ENCODE measurements around the gene FBXL17.
"Not testable (repeated sequence)": the region's sequence is repeated elsewhere in the genome, so short reads cannot be mapped to it uniquely, and the experiment has no call there.

FBXL17 gene

DNA sequence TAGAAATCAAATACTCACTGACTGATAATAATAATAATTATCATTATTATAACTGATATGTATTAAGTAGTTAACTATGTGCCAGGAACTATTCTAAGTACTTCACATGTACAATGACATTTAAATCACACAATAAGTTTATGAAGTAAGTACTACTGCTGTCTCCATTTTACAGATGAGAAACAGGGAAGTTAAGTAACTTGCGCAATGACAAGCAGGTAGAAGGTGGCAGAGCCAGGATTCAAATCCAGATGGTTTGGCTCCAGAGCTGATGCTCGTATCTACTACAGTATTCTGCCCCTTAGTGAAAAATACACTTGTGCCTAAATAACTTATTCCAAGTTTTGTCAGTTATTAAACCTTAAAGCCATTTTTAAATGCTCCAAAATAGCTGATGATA is 217.3 kb downstream of the FBXL17 start:
- no peak for DNase-seq (ENCODE audit: low read depth in 2 of 2)

DNA sequence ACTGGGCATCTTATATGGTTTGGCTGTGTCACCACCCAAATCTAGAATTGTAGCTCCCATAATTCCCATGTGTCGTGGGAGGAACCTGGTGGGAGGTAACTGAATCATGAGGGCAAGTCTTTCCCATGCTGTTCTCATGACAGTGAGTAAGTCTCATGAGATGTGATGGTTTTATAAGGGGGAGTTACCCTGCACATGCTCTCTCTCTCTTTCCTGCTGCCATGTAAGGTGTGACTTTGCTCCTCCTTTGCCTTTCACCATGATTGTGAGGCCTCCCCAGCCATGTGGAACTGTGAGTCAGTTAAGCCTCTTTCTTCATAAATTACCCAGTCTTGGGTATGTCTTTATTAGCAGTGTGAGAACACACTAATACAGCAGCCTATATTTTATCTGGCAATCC is 229.0 kb downstream of the FBXL17 start:
- DNase-seq (ENCODE audit: low read depth in 2 of 2) = not testable (repeated sequence)

DNA sequence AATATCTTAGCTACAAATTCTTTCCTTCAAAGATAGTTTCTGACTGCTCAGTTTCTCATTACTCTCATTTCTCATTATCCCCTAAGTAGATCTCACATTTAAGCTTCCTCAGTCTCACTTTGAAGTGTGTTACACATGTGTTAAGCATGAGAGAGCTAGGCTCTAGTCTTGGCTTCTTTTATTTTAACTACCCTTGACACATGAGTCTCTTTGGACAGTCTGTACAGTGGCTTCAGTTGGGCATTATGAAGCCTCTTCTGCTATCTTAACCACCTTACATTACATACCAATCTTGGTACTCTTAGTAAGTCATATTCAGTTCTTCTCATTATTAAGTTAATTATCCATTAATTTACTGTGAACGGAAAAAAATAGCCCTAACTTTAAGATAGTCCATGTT is 232.5 kb downstream of the FBXL17 start:
- no peak for DNase-seq (ENCODE audit: low read depth in 2 of 2)

DNA sequence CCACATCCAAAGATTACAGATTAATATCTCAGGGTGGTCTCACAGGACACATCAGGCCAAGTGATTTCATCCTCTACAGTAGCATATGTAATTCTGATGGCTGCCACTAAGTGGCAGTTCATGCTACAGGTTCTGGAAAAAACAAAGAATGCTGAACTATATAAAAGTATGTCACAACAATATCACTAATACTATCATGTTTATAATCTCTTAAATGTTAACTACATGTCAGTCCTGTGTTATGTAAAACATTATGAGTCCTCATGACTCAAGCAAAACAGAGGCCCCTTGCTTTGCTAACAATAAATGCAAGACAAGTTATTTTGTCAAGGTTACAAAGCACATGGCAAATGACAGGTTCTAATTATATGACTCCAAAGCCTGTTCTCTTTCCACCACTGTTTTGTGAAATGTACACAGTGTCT is 233.2 kb downstream of the FBXL17 start:
- no peak for DNase-seq (ENCODE audit: low read depth in 2 of 2)

DNA sequence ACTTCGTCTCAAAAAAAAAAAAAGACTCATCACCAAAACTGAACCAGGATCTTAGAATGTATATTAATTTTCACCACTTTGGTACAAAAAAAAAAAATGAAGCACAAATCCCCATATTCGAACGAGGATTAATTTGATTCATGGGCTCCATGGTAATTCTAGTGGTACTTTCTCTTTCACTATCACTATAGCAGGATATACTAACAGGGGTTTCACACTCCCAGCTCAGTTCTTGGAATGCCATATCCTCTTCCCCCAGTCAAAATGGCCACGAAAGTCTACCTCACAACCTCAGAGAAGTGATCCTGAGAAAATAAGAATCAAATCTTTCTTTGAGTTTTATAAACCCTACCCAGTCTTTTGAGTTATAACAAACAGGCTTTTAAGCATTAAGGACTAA is 235.7 kb downstream of the FBXL17 start:
- DNase-seq (ENCODE audit: low read depth in 2 of 2) = no peak

DNA sequence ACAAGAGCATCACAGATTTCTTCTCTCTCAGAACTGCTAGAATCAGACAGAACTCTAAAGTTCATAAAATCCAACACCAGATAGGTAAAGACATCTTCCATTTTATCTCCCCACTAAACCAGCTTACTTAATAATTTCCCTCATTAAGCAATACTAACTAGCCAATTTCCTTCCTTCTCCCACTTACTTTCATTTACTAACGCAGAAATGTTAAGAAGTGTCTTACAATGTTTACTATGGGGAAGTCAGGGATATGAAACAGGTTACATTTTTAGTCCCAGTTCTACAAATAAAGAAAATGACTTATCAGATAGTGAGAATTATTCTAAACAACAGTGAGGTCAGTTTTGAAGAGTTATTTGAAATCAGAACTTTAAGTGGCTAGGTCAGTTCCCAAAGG is 236.5 kb downstream of the FBXL17 start:
- no peak for DNase-seq (ENCODE audit: low read depth in 2 of 2)

DNA sequence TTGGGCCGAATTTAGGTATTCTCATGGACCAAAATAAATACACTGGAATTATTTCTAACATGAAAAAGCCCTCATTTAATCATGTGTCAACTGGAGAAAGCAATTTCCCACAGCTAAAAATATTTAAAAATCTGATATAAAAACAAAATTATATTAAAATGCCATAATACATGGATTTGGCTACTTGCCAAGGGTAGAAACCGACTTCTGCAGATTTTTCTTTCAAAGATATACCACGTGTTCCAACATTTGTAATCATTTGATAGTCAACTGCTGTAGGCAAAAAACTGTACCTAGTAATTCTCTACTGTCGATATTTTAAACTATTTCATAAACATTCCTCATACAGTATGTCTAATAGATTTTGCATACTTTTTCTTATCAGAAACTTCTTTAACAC is 237.6 kb downstream of the FBXL17 start:
- no peak for DNase-seq (ENCODE audit: low read depth in 2 of 2)

DNA sequence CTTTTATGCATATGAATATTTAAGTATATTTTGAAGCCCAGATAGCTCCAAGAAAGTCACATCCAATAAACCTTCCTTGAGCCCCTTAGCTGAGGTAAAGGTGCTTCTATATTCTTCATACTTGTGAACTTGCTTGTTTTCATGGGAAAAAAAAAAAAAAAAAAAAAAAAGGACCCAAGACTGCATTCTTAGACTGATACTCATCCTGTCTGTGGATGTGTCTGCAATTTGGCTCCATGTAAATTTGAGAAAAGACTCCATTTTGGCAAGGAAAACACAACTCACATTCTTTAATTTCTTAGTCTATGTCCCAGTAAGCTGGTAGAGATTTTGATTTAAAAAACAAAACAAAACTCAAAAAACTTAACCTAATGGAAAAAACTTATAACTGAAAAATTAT is 238.3 kb downstream of the FBXL17 start:
- DNase-seq (ENCODE audit: low read depth in 2 of 2) = peak; percentile 18 to 24

DNA sequence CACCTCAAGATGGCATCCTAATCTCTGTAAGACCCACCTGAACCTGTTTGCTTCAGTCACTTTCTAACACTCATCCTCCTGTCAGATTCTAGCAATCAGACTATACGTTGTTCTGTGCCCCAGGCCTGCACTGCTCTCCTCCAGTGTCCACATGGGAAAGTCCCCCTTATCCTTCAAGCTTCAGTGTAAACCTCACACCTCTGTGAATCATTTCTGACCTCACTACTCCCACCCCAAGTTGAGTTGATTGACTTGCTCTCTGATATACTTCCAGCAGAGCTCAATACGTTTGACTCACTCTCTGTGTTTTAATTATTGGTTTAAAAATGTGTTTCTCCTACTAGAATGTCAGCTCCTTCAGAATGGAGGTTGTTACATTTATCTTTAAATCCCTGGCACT is 240.2 kb downstream of the FBXL17 start:
- DNase-seq (ENCODE audit: low read depth in 2 of 2) = no peak

DNA sequence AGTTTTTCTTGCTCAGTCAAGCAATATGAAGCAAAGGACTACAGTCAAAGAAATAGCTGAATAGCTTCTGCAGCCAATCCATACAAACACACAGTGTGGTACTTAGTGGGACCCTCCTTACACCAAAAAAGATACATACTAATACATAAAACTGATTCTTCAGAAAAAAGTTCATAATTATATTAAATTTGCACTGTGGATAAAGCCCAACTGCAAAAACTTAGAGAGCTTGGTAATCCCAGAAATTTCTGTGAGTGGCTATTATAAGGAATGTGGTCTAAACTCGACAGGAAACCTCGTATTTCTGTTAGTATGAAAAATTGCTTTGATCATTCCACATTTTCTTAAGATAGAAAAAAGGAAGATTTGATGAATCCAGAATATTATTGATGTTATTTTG is 245.4 kb downstream of the FBXL17 start:
- no peak for DNase-seq (ENCODE audit: low read depth in 2 of 2)

DNA sequence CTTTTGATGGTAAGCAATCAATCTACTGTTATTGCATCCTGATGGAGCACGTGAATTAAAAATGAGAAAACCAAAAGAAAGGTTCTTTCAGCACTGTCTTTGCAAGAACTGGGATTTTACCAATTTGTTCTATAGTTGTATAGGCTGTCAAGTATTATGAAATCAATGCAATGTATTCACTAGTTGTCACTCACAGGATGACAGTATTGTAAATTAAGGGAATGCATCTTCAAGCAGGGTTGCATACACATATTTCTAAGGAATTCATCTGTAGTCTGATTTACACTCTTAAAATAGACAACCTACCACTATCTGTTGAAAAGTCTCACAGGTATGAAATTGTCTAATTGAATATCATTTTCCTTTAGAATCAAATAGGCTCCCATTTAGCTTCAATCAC is 252.8 kb downstream of the FBXL17 start:
- no peak for DNase-seq (ENCODE audit: low read depth in 2 of 2)

DNA sequence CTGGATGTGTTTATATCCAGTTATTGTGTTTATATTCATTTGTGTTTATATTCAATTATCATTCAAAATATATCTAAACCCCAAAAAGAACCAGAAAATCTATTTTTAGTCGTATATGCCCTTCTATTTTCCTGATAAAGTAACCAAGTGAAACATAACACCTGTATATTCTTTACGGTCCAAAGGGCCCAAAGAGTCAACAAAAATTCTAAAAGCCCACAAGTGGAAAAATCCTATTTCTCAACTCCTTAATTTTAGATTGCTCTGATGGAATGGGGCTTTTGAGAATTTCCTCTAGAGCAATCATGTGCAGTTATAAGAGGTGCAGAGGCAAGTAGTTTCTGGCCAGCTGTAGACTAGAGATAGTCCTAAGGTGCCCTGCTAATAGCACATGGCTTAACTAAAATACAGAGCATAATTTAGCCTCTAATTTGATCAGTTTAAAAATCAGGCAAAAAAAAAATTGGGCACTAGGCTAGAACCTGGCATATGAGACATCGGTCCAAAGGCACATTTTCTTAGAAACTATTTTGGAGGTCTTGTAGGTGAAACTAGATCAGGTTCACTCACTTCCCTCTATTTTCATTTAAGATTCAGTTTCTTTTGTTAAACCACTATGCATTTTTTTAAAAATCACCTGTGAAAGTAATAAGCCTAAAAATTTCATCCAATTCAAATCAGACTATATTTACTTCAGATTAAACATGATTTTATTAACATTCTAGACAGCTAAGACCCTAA is 256.0 kb downstream of the FBXL17 start:
- DNase-seq (ENCODE audit: low read depth in 2 of 2) = no peak

DNA sequence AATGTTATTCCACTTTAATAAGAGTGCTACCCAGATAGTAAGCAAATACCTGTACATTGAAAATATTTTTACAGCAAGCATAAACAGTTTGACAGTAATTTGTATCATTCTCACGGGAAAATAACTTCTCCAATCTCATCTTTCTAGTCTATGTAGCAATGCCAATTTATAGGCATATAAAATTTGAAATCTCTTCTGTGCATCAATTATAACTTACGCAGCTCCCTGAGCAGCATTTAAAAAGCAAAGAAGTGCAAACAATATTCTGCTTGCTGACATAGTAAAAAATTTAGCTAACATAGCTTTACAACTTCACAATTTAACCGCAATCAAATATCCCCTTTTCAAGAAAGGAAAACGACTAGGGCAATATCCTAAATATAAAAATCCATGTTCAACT is 257.3 kb downstream of the FBXL17 start:
- DNase-seq (ENCODE audit: low read depth in 2 of 2) = no peak

DNA sequence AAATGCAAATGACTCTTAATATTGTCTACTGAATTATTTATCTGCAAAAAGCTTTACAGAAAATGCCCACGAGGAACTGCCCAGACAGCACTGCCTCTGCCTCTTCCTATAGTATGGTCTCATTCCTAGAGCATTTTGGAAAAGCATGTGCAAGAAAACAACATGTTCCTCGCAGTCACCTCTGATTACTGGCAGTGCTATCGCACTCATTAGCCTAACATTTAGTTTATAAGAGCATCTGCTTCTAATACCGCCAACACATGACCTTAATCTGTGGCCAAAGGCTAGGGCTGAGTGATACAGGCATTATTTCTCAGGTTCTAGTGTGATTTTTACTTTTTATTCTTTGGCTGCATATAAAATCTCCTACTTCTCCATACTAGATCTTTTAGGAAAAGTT is 259.2 kb downstream of the FBXL17 start:
- no peak for DNase-seq (ENCODE audit: low read depth in 2 of 2)

DNA sequence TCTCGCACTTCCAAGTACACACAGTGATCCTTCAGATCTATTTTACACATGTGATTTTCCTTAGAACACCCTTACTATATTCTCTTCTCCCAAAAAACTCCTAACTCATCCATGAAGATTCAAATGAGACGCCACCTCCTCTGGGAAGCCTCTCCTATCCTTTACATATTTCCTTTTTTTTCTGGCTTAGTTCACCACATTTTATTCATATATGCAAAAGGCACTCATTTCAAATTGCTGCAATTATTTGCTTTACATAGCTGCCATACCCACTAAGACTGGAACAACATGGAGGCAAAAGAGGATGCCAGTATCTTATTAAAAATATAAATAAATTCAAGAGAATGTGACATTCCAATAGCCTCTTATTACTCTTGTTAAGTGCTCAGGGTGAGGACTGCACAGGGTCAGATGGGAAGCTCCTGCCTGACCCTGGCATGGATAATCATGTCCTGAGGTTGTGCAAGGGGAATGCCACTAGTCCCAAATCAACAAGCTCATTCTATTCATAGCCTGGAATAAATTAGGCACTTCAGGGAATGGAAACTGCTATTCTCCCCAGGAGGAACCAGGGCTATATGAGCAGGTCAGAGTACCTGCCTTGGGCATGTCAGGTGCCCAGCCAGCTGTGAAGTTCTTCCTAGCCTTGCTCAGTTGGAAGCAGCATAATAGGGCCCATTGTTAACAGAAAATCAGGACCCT is 262.9 kb downstream of the FBXL17 start:
- DNase-seq (ENCODE audit: low read depth in 2 of 2) = no peak

DNA sequence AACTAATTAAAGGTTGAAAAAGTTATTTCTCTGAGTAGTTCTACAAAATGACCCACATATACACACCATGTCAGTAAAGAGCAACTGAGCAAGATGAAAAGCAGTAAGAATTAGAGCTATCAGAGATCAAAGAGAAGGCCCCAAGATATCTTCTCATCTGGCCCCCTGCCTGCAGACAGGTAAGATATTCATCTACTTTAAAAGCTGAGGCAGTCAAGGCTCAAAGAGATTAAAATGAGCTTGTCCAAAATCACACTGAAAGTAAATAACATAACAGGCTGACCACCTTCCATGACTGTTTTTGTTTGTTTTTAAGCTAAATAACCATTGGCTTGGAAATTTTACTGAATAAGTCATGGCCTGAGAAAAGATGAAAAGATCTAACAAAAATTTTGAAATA is 266.2 kb downstream of the FBXL17 start:
- DNase-seq (ENCODE audit: low read depth in 2 of 2) = no peak

DNA sequence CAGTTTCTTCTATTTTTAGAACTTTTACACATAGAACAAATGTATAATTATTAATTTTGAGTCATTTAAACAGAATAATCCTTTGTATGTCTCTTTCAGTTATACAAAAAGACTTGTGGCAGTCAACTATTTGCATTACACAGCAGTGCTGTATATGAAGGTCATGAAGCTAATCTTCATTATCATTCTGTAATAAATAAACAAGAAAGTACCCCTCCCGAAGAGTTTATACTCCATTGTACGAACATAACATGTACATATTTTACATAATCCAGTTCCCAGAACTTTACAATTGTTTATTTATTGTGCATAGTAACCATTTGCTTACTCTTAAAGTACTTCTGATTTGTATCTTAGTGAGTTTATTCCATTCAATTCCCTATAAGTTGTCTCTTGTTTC is 267.9 kb downstream of the FBXL17 start:
- DNase-seq (ENCODE audit: low read depth in 2 of 2) = no peak

DNA sequence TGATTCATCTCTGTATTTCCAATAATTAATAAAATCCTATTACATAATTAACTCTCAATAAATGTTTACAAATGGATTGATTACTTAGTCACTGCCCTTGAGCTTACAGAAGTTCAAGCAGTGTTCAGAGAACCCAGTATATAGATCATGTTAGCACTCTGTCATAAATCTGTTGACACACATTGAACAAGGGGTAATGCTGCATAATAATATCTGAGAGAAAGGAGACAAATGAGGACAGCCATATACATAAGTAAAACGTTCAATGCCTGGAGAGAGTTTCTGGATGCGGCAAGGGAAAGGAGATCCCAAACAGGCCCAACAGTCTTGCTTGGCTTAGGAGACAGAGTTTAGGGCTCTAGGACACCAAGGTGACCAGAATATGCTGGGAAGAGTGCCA is 270.2 kb downstream of the FBXL17 start:
- no peak for DNase-seq (ENCODE audit: low read depth in 2 of 2)

DNA sequence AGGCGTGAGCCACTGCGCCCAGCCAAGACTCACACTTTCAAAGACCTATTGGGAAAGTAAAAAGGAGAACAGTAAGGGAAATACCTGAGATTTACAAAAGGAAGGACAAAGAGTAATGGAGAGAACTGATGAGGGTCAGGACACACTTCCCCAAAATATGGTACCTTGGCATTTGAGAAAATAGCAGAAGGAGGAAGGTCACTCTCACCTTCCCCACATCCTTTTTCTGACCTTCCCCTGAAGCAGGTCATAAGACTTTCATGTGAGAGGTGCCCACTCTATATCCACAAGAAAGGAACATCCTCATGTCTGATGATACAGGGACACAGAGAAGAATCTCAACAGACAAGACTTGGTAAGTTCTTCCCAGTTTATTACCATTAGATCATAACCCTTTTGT is 272.8 kb downstream of the FBXL17 start:
- DNase-seq (ENCODE audit: low read depth in 2 of 2) = no peak

DNA sequence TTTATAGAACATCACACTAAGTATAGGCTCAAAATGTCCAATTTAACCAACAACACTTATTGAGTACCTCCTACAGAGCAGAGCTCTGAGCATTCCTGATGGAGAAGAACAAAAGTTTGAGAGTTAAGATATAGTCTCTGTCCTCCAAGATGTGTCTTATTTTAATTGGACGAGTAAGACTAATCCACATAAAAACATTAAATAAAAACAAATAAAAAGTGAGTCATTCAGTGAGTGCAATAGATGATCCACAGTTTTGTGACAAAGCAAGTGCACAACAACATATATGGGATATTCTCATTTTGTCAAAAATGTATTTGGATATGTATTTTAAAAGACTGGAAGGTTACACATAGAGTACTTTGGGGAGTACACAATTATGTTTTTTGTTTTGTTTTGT is 277.4 kb downstream of the FBXL17 start:
- no peak for DNase-seq (ENCODE audit: low read depth in 2 of 2)

DNA sequence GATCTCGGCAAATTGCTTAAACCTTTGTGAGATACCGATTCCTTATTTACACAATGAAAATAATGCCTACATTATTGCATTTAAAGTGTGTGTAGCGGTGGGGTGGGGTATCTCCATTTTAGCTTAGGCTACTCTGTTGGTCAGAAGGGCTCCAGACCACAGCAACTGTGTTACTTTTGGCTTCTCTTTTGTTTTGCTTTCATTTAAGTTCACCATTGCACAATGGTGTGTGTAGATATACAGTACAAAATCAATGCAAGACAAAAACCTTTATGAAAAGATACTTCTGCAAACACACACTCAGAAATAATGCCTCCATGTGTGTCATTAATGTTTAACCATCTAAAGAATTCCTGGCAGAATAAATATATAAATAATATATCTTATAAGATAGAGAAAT is 279.4 kb downstream of the FBXL17 start:
- no peak for DNase-seq (ENCODE audit: low read depth in 2 of 2)

DNA sequence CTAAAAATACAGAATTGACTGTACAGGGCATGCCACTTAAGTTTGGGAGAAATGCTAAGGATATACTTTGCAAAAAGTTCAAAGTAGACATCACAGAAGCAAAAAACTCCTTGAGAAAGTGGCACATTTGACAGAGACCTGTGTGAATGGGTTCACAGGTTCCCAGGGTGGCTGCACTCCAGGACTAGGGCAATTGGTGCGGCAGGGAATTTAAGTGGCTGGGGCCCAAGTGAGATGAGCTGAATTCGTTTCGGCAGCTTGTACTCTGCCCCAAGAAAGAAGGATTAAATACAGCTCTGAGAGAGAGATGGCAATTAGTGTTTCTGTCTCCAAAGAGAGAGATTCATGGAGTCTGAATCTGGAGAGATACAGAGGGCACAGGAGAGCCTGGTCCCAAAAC is 280.1 kb downstream of the FBXL17 start:
- DNase-seq (ENCODE audit: low read depth in 2 of 2) = no peak

DNA sequence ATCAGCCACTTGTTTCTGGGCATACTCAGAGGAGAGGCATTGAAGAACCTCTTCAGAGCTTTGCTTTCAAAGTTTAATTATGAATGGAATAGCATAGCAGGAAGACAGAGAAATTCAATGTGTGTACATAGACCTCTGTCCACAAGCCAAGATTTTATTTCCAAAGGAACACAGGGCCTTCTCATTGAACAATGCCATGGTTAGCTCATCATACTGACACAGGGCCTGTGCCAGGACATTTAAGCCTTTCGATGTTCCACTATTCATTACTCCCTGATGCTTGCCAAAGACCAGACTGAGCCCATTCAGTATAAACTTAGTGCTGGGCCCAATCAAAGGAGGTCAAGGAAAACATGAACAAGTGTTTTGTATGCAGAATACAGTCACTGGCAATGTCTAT is 280.8 kb downstream of the FBXL17 start:
- no peak for DNase-seq (ENCODE audit: low read depth in 2 of 2)

DNA sequence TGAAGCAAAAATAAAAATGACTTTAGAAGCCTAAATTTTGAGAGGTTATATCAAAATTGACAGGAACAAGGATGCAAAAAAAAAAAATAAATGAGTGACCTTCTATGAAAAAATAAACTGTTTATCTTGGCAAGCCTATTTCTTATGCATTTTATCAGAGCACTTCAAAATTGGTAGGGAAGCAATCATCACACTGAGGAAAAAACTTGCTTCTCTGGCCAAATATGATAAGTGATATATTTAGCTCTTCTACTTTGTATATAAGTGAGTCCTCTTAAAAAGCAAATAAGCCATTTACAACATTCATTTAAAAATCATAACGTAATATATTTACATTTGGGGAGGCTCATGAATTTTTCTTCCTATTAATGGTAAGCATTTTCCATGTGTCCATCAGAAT is 287.1 kb downstream of the FBXL17 start:
- DNase-seq (ENCODE audit: low read depth in 2 of 2) = no peak

Measured in fibroblast of skin of left biceps (primary cell).